Erythroblast (primary cell): Measurements from ENCODE around the gene SYTL4.

Experiments used
- GATA1 ChIP-seq: IDR thresholded peaks from 2 replicates; pipeline ENCODE4 v1.6.1; 2011; ENCODE audit warnings: low read depth, mild to moderate bottlenecking, control low read depth, low read length, moderate library complexity
- POLR2A ChIP-seq: IDR thresholded peaks from 2 replicates; pipeline ENCODE4 v1.6.1; 2011; ENCODE audit warnings: mild to moderate bottlenecking, low read length

DNA sequence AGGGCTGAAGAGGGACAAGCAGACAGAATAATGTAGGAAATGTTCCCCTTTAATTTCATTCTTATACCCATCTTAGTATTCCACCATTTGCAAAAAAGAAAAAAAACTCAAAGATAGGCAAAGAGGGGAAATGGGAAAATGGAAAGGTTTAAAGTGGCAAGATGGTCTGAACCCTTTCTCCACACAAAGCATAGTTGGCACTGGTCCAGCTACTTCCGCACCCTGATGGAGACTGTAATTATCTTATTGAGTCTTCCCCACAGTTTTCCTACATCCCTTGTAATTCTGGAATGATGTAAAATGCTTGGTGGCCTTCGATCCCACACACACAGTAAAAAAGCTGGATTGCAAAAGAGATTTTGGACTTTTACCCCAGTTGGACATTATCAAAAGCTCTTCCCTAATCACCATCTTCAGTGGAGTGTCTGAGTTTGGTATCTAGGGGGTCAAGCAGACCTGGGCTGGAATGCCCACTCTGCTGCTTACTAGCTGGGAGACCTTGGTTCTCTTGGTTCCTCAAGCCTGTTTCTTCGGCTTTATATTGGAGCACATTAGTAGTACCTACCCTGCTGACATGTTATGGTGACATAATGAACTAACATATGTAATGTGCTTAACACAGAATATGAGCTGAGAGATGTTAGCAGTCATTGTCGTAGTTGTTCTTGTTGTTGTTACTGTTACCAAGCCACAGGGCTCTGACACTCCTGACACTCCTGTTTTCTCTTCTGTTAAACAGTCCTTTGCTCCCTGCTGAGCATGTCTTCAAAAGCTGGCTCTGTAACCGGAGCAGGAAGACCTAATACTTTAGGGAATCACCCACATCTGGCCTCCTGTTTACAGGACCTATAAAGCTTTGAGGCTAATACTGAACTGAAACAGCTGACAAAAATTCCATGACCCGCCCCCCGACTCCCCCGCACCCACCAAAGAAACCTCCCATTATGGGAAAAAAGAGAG lies 83.2 kb downstream of the SYTL4 start:
- TF ChIP-seq POLR2A, result no peak
- TF ChIP-seq GATA1, result no peak
